Measurements from ENCODE around the gene MIPEP.

The MIPEP gene

DNA sequence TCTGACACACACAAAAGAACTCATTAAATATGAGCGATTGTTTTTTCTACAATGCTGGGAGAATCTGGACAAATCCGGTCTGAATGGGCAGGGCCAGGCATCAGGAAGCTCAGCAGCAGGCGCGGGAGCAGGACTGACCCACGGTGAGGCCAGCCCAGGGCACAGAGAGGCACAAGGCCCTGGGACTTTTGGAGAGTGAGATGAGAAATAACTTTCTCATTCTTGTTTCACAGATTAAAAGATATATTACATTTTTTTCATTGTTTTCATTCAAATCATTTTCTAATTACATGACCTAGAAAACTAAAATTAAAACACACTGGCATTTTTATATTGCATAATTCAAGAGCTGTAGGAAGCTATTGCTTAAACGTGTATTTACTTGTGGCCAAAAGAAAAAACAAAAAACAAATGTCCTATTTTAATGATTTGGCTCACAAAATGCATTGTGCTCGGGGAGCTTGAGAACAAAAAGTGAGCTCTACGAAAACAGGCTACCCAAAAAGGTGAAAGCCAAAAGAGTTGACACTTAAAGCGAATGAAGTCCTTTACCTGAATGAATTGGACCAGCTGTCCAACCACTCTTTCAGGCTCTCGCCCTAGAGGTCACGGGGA is 185.8 kb downstream of the MIPEP start:
- no peak for DNase-seq

DNA sequence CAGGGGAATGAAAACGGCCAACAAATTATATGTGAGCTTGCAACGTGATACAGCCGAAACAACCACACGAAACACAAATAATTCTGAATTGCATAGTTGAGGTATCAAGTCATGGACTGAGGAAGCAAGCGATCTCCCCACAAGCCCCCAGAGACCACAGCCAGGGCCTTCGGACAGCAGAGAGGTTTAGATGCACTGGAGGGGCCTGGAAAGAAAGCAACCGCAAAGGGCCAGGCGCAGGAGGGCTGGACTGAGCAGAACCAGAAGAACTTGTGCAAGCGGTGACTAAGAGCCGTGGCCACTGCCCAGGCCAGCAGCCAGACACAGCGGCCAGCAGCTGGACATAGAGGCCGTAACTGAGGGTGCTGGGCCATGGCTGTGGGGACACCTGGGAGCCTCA is 187.6 kb downstream of the MIPEP start:
- no peak for DNase-seq

DNA sequence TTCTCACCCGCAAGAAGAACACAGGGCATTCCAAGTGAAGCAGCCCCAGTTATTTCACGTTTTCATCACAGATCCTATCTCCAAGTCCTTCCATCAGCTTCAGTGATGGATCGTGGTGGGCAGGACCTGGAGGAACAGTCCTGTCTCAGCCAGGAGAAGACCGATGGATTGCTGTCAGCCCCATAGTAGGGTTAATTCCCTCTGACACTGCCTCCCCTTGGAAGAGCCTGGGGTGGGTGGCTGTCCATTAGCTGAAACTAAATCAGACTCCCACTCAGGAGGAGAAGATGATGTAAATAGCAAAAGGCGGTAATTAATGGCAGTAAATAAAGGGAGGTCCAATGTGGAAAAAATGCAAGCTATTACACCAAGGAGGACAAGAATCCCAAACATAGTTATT is 188.0 kb downstream of the MIPEP start:
- no peak for DNase-seq

GRCh38 chr13:23699271-23699670 is 189.9 kb downstream of the MIPEP start:
- DNase-seq: no peak

DNA sequence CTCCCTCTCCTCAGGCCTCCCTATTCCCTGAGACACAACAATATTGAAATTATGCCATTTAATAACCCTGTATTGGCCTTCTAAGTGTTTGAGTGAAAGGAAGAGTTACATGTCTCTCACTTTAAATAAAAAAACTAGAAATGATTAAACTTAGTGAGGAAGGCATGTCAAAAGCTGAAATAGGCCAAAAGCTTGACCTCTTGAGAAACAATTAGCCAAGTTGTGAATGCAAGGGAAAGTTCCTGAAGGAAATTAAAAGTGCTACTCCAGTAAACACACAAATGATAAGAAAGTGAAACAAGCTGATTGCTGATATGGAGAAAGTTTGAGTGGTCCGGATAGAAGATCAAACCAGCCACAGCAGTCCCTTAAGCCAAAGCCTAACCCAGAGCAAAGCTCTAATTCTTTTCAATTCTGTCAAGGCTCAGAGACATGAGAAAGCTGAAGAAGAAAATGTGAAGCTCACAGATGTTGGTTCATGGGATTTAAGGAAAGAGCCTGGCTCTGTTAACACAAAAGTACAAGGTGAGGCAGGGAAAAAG is 191.4 kb downstream of the MIPEP start:
- no peak for DNase-seq

GRCh38 chr13:23696610-23697009 is 192.6 kb downstream of the MIPEP start:
- DNase-seq: no peak

GRCh38 chr13:23695711-23696464 is 193.3 kb downstream of the MIPEP start:
- DNase-seq: peak; percentile 29 to 59 (median 44)

GRCh38 chr13:23695196-23695595 is 194.0 kb downstream of the MIPEP start:
- DNase-seq: no peak

DNA sequence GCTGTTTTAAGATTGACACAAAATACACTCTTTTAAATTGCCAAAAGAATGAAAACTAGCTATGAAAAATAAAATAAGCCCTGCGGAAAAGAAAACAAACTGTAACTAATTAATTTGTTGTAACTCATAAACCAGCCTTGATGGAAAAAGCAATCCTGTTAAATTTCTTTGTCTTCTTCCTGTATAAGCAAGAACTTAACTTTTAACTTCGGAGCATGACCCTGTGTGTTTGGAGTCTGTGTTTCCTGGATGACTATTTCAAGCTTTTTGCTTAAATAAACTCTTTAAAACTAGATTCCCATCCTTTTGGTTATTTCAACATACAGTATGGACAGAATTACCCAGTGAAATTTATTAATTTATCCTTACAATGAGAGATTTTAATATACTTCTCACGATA is 196.4 kb downstream of the MIPEP start:
- no peak for DNase-seq

DNA sequence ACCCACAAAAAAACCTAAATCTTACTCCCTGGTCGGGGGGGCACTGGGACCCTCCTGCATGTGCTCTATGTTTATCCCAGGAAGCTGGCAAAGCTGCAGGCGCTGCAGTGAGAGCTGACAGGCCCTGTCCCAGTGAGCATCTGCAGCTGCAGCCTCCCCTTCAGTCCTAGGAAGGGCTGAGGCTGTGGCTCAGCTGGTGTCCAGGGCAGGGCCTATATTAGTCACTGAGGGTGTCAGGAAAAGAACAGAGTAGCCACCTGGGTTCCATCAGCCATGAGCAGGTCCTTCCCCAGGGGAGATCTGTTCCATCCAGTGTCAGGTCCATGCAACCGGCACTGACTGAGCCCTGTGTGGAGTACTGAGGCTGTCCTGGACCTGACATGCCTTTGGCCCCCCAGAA is 198.5 kb downstream of the MIPEP start:
- DNase-seq: no peak

GRCh38 chr13:23688336-23688735 is 200.9 kb downstream of the MIPEP start:
- DNase-seq: no peak

- DNase-seq: no peak
Observed at GRCh38 chr13:23687614-23688013, 201.6 kb downstream of the MIPEP start.

DNA sequence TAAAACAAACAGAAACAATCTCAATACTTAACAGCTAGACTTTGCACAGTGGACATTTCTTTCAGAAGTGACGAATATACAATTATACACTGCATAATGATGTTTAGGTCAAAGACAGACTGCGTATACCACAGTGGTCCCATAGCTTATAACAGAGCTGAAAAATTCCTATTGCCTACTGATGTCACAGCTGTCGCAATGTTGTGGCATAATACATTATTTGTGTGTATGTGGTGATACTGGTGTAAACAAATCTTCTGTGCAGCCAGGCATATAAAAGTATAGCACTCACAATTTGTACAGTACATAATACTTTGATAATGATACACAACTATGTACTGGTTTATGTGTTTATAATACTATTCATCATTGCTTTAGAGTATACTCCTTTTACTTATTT is 202.3 kb downstream of the MIPEP start:
- no peak for DNase-seq

- no peak for DNase-seq
Observed at GRCh38 chr13:23685416-23685815, 203.8 kb downstream of the MIPEP start.

DNA sequence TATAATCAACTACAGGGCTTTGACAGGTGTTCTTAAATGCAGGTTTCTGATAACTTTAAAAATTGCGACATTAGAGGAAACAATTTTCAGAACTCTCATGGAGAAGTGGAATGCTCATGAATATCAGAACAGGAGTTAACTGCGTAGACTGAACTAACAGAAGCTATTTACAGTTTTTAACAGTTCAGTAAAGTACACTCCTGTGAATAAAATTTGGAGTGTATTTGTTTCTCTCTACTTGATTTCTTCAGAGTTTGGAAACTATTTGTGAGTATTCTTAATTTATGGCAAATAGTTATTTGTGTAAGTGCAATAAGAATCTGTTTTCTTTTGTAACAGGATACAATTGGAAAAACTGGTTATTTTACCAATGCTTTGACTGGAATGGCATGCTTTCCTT is 204.6 kb downstream of the MIPEP start:
- no peak for DNase-seq

DNA sequence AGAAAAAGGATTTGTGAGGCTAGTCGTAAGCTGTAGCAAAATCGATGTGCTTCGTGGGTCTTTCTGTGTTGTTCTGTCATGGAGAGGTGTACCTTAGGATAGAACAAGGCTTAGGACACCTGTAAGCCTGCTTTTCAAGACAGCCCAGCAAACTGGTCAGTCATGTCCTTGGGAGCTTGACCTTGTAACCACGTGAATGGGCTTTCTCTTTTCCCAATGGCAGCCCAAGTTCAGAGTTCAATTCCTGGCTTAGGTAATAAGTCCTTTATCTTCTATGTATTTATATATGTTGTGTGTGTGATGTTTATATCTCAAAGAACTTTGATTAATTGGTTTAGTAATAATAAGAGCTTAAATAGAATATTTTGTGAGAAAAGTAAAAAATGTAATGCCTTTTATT is 206.1 kb downstream of the MIPEP start:
- no peak for DNase-seq

GRCh38 chr13:23680845-23681669 is 208.1 kb downstream of the MIPEP start:
- no peak for DNase-seq
